AG09319 (cell line): ENCODE data around the gene OMG.
"Not testable (repeated sequence)": the region's sequence is repeated elsewhere in the genome, so short reads cannot be mapped to it uniquely, and the experiment has no call there.

ENCODE experiments used
- DNase-seq: peaks from one replicate; pipeline ENCODE4 v3.0.0-alpha.2; 2010; ENCODE audit warnings: low read depth; ENCODE audit errors: extremely low read depth
- CTCF ChIP-seq: IDR thresholded peaks from 2 replicates; pipeline ENCODE4 v1.5.1; 2011; ENCODE audit warnings: low read depth, mild to moderate bottlenecking, inconsistent platforms, low read length, moderate library complexity

Gene OMG

GRCh38 chr17:31297090-31297489, at the start of gene OMG:
TSS of gene OMG (minus strand) at chr17:31297239. CDS start at chr17:31296331, 908 bp downstream.
- no peak for DNase-seq
- no peak for TF ChIP-seq CTCF

- DNase-seq = not testable (repeated sequence)
Observed at GRCh38 chr17:31345191-31345747, 48.2 kb upstream of the OMG start.

- TF ChIP-seq CTCF = no peak
- DNase-seq = no peak
Observed at GRCh38 chr17:31339906-31340661, 43.0 kb upstream of the OMG start.

- TF ChIP-seq CTCF = no peak
- no peak for DNase-seq
Observed at GRCh38 chr17:31329221-31329620, 32.2 kb upstream of the OMG start.

GRCh38 chr17:31328160-31328535, 31.1 kb upstream of the OMG start:
- TF ChIP-seq CTCF = no peak
- DNase-seq = no peak

GRCh38 chr17:31327534-31328159, 30.6 kb upstream of the OMG start:
- TF ChIP-seq CTCF = no peak
- DNase-seq = no peak

GRCh38 chr17:31323551-31323950, 26.5 kb upstream of the OMG start:
- DNase-seq = no peak
- no peak for TF ChIP-seq CTCF
